NCI-H128 (cell line): ENCODE measurements around the gene PITPNC1.
"Not testable (repeated sequence)": the region's sequence is repeated elsewhere in the genome, so short reads cannot be mapped to it uniquely, and the experiment has no call there.

Source experiments
- DNase-seq: peaks from one replicate; lab custom pipeline; 2025; ENCODE audit not compliant: unreplicated experiment; lab: John Stamatoyannopoulos, UW

PITPNC1 gene

DNA sequence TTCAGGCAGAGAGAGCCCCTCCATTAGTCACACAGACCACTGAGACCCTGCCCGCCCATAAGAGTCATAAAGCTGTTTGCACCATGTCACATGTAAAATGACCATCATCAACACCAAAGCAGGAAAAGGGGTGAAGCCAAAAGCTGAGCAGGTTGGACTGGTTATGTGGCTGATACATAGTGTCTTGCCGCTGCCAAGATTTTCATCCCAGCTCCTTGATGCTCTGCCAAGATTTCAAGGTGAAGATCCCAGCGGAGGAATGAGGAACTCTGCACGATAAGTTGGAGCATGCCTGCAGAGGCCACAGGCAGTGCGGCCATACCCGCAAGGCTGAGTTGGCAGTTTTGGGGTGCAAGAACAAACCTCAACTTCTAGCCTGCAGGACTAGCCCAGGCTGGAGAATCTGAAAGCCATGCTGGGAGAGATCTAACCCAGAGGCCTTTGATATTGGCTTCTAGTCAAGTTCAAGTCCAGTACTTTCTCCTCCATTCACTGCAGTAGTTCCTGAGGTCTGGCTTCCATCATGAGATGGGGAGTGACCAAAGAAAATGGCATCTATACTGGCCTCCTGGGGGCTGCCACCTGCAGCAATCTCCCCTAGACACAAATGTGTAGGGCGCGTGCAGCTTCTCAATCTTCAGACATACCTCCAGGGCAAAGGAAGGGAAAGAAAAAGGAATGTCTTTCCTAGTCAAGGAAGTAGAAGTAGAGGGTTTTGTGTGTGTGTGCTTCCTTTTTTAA lies 261.0 kb downstream of the PITPNC1 start:
- no peak for DNase-seq

DNA sequence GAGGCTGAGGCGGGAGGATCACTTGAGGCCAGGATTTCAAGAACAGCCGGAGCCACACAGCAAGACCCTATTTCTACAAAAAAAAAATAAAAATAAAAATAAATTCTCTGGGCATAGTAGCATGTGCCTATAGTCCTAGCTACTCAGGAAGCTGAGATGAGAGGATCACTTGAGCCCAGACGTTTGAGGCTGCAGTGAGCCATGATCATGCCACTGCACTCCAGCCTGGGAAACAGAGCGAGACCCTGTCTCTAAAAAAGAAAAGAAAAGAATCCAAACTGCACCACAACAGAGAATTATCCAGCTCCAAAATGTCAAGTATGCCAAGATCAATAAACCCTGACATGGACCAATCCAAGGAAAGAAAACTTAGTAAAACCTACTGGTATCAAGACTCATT lies 261.8 kb downstream of the PITPNC1 start:
- no peak for DNase-seq

DNA sequence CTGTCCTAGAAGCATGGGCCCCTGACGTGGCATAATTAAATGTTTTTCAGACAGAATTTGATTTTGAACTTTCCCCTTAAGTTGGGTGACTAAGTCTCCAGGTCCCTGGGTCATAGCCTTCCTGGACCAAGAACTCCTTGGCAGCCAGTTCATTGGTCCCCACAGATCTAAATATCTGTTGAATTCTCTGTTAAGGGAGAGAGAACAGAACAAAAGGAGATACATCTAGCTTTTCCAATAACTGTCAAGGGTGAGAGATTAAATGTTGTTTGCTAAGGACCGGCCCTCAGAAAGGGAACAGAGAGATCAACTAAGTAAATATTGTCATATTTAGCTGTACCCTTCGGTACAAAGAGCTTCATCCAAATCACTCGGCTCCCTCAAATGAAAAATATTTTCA lies 262.5 kb downstream of the PITPNC1 start:
- no peak for DNase-seq

DNA sequence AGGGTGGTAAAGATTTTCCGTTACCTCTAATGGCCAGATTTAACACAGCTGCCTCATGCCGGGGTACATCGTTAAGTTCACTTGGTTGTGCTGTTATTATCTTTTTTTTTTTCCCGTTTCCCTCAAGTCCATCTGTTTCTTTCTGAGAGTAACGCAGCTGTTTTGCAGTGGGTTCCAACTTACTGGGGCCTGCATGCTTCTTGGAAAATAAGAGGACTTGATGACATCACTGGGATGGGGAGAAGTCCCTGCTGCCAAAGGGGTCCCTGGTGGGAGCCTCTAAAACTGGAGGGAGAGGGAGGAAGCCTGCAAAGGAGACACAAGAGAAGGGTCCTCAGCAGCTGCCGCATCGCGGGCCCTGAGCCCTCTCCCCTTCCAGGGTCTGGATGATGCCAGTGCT lies 262.9 kb downstream of the PITPNC1 start:
- DNase-seq, result no peak

DNA sequence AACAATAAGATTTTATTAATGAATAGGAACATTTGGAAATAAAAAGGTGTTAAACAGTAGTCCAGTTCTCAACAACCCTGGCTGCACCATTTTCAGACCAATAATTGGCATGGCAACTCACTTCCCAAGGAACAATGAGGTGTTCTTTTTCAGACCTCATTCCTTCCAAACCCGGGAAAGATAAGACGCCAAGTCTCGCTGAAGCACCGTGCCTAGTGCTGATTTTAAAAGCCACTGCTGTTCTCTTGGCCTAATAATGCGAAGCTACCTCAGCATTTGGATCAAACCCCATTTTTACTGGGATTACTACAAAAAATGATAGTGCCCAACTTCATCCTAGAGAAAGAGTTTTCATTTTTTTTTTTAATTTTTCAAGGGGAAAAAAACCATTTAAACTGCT lies 265.4 kb downstream of the PITPNC1 start:
- DNase-seq, result no peak

DNA sequence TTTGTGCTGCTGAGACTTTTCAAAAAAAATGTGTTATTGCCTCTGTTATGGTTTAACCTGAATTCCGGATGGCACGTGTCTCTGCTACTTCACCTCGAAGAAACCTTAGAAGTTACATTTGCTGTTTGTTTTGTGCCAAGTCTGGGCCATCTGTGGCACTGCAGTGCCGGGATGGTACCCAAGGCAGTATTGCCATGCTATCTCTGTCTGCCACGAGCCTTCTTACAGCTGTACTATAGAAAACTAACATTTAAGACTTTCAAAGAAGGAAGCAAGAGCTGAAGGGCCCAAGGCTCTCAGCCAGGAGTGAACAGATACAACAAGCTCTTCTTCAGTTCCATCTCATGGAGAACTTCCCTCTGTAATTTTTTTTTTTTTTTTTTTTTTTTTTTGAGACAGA lies 267.0 kb downstream of the PITPNC1 start:
- no peak for DNase-seq

DNA sequence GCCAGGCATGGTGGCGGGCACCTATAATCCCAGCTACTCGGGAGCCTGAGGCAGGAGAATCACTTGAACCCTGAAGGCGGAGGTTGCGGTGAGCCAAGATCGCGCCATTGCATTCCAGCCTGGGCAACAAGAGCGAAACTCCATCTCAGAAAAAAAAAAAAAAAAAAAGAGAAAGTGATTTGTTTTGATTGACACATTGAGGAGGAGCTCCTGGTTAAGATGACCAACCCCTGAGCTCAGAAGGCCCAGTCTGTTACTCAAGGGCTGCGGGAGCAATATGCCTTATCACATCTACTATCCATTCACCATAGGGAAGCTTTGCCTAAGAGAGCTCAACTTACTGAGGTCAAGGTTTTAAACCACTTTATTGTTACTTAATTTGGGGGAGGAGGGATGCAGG lies 268.1 kb downstream of the PITPNC1 start:
- DNase-seq, result not testable (repeated sequence)

DNA sequence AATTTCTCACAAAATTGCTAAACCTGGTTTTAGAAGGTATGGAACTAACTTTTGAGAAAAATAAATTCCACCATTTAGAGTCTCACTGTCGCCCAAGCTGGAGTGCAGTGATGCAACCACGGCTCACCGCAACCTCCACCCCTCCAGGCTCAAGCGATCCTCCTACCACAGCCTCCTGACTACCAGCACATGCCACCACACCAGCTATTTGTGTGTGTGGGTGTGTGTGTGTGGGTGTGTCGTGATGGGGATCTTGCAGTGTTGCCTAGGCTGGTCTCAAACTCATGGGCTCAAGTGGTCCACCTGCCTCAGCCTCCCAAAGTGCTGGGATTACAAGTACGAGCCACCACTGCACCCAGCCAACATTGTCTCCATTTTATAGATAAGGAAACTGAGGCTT lies 269.4 kb downstream of the PITPNC1 start:
- no peak for DNase-seq

DNA sequence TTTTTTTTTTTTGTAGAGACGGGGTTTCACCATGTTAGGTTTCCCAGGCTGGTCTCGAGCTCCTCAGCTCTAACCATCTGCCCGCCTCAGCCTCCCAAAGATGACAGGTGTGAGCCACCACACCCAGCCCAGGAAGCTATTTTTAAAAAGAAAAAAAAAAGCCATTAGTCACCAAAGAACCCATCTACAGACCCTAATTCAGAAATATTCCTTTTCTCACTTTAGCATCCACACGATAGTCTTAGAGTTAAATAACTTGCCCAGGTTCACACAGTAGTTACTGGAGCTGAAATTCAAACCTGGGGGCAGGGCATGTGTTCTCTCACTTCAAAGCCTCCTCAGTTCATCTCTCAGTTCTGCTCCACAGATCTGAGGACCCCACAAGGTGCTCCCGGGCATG lies 270.4 kb downstream of the PITPNC1 start:
- no peak for DNase-seq

DNA sequence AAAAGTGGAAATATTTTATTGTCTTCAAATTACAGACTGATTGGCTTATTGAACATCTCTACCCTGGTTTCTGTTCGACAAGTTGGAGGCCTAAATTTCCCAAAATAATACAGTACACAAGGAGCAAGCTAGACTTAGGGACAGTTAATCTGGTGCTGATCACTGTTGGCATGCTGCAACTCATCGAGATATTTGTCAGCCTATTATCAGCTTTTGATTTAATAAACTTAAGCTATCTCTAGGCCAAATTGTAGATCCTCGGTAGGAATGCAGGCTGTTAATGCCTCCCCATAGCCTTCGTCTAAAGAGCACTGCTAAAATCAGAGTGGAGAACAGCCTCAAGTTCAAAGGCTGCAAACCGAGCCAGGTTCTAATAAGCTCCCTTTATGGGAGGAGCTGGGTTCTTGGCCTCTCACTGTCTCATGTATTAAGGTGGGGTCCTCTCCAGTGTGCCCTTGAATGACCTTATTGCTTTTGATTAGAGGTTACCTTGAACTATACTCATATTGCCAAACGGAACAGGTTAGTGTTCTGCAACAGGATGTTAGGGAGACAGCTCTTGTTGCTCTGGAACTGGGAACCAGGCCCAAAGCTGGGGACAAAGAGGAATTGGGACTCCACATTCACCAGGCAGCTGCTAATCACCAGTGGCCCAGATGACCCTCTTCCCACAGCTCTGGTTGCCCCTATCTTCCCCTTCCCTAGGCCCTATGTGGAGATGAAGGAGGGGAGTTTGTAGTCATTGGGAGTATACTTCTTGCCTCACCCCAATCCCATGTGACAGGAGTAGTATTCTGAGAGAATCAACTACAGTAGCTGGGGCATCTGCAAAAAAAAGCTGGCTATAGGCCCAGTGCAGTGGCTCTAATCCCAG lies 271.2 kb downstream of the PITPNC1 start:
- DNase-seq, result no peak

DNA sequence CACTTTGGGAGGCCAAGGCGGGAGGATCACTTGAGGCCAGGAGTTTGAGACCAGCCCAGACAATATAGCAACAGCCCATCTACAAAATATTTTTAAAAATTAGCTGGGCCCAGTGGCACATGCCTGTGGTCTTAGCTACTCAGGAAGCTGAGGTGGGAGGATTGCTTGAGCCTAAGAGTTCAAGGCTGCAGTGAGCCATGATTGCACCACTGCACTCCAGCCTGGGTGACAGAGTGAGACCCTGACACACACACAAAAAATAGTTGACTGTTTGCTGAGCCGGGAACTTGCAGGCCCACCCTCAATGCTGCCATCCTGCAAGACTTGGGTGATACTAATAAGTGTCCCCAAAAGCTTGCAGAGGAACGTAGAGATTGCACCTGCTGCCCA lies 271.8 kb downstream of the PITPNC1 start:
- not testable (repeated sequence) for DNase-seq

DNA sequence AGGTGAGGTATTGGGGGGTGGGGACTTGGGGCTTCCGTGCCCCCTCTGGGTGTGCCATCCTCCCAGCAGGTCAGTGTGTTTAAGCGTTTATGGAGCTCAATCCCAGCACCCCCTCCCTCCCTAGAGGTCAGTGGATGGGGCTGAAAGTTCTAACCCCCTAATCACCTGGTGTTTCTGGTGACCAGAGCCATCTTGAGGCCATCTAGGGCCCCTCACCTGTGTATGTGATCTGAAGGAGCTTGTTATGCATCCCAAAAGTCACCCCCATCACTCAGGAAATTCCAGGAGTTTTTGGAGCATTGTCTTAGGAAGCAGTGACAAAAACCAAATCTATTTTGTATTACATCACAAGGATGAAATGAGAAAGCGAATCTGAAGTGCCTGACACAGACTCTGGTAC lies 272.8 kb downstream of the PITPNC1 start:
- no peak for DNase-seq

DNA sequence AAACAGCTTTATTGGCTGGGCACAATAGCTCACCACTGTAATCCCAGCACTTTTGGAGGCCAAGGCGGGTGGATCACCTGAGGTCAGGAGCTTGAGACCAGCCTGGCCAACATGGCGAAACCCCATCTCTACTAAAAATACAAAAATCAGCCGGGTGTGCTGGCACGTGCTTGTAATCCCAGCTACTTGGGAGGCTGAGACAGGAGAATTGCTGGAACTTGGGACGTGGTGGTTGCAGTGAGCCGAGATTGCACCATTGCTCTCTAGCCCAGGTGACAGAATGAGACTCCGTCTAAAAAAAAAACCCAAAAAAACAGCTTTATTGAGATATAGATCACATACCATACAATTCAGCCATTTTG lies 274.1 kb downstream of the PITPNC1 start:
- DNase-seq, result not testable (repeated sequence)

DNA sequence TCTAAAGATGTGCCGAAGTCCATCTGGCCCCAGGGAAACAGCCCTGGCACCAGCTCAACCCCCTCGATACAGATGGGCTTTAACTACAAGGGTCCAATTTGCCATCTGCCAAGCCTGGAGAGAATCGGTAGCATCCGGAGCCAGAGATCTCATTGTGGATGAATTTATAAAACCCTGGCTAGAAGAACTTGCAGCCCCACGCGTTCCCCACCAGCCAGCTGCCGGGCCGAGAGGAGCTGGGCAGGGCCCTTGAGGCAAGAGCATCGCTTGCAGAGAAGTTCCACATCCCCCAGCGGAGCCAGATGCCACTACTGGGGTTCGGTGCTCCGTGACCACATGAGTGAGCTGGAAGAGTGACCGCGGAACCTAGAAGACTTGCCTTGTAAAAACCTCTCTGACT lies 275.4 kb downstream of the PITPNC1 start:
- no peak for DNase-seq

DNA sequence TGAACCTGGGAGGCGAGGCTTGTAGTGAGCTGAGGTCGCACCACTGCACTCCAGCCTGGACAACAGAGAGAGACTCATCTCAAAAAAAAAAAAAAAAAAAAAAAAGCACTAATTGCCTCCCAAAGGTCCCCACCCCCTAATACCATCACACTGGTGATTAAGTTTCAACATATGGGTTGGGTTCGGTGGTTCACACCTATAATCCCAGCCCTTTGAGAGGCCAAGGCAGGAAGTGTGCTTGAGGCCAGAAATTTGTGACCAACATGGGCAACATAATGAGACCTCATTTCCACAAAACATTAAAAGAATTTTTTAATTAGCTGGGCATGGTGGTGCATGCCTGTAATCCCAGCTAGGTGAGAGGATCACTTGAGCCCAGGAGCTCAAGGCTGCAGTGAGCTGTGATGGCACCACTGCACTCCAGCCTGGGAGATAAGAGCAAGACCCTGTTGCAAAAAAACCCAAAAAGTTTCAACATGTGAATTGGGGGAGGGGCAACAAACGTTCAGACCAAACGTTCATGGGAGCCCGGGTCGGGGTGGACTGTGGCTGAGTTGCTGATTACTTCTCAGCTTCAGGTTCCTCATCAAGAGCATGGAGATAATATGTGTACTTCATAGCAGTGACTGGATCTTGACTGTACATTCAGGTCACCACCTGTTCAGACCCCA lies 278.5 kb downstream of the PITPNC1 start:
- no peak for DNase-seq

DNA sequence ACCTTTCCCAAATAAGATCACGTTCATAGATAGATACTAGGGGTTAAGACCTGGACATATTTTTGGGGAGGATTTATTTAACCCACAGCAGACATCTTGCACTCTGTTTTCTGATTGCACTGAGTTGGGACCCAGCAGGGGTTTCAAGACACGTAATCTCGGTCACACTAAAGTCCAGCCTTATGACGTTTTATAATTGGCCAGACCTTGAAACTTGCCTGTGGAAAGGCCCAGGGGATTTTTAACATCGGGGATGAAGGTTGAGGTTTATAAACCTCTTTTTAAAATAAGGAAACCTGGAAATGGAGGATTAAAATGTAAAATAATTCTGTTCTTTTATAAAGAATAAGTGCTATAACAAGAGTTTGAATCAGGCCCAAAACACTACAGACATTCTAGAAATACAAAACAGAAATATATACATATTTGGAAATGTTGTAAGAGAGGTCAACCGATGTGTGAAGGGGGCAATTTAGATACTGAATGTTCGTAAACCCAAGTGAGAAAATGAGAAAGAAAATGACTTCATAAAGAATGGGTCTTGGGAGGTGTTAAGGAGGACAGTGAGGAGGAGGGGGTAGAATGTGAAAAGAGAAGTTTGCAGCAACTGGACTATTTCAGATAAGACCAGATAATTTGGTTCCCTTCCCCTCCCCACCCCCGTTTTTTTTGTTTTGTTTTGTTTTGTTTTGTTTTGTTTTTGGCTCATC lies 279.6 kb downstream of the PITPNC1 start:
- no peak for DNase-seq

DNA sequence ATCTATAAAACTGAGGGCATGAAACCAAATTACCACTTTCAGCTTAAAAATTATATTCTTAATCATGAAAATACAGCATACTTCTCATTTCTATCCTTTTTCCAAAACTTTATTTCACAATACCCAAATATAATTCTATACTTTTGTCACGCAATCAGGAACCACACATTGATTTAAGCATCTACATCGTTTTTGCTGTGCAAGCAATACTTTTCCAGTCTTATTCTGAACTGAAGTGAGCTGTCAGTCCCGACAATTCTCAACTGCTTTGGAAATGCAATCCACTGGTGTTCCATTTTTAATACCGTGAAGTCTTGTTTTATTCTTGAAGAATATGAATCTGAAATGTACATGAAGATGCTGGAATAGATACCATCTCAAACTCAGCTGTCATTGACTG lies 280.5 kb downstream of the PITPNC1 start:
- DNase-seq, result no peak

DNA sequence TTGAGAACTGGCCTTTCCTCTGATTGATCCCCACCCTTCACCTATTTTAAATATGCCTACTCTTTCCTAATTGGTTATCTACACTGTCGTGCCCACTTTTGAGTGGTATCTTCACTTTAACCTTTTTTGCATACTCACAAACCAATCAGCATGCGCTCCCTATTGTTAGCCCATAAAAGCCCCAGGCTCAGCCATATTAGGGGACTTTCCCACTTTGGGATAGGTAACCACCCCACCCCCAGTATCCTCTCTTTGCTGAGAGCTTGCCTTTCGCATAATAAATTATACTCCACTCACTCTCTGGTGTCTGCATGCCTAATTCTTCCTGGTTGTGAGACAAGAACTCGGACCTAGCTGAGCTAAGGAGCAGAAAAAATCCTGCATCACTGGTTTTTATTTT lies 281.2 kb downstream of the PITPNC1 start:
- no peak for DNase-seq

DNA sequence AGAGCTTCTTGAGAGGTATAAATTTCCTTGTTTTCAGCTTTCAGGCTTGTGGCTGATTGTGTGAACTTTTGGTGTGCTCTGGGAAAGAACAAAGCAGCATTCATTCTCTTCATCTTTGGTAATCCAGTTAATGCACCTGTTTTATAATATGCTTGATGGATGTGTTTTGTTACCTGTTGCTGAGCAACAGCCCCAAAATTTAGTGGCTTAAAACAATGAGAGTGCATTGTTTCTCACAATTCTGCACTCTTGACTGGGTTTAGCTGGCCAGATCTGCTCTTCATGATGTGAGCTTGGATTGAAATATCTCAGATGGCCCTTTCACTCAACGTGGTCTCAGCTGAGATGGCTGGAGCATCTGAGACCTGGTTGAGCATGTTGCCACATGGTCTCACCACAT lies 281.9 kb downstream of the PITPNC1 start:
- no peak for DNase-seq

DNA sequence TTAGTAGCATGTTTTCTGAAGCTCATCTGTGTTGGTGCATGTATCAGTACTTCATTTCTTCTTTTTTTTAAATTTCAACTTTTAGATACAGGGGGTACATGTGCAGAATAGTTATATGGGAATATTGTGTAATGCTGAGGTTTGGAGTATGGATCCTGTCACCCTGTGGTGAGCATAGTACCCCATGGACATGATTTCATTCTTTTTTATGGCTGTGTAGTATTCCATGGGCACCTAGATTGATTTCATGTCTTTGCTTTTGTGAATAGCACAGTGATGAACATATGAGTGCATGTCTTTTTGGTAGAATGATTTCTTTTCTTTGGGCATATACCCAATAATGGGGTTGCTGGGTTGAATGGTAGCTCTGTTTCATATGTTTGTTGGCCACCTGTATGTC lies 285.6 kb downstream of the PITPNC1 start:
- DNase-seq, result no peak

DNA sequence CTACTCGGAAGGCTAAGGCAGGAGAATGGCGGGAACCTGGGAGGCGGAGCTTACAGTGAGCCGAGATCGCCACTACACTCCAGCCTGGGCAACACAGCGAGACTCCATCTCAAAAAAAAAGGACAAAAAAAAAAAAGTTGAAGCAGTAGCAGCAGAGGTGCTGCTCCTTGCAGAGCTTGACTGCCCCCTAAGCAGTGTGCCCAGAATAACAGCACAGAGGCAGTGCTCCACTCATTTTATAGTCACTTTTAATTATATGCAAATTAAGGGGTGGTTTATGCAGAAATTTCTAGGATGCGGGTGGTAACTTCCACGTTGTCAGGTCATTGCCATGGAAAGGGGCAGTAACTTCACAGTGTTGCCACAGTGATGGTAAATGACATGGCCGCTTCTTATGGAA lies 286.4 kb downstream of the PITPNC1 start:
- no peak for DNase-seq
